HuH-7 (cell line): ENCODE measurements around the gene CREB3L2.
"Not testable (repeated sequence)": the region's sequence is repeated elsewhere in the genome, so short reads cannot be mapped to it uniquely, and the experiment has no call there.

ENCODE experiments used
- DNase-seq: peaks from one replicate; pipeline ENCODE4 v3.0.0; 2011; ENCODE audit warnings: low spot score

CREB3L2 gene

DNA sequence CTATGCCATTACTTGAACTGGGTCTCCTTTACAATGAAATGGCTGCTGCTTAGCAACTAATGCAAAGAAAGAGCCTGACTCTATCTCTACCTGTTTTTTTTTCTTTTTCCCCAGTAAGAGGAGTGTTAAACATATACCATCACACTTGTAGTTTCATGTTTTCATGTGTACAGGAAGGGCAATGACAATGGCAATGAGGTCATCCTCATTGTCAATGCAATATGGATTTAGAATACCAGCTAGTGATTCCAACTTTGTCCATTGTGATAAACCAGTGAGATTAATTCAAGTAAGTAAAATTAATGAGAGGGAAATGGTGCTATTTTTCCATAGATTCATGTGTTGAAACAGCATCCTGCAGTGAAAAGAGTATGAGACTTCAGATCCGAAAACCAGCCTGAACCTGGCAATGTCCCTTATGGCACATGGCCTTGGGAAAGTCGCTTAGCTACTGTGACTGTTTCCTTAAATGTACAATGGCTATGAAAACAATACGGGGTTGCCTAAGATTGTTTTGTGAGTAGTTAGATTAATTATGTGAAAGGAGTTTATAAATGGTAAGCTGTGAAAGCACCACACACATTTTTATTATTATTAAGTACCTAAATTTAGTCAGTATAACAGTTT lies 166.3 kb downstream of the CREB3L2 start:
- DNase-seq = no peak

DNA sequence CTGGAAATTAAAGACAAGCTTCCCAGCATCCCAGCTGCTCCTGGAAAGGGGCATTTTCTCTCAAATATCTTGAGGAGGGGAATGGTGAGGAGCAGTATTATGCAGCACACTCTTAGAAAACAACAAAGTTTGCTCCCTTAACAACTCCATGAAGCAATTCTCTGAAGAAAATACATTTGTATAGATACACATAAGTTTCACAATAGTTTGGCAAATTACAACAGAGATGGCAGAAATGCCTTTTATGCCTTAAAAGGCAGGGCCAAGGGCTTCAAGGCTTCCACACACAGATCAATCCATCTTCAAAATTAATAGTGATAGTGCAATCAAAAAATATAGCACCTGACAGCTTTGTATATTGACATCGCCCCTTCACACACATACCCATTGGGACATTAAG lies 167.3 kb downstream of the CREB3L2 start:
- DNase-seq = no peak

DNA sequence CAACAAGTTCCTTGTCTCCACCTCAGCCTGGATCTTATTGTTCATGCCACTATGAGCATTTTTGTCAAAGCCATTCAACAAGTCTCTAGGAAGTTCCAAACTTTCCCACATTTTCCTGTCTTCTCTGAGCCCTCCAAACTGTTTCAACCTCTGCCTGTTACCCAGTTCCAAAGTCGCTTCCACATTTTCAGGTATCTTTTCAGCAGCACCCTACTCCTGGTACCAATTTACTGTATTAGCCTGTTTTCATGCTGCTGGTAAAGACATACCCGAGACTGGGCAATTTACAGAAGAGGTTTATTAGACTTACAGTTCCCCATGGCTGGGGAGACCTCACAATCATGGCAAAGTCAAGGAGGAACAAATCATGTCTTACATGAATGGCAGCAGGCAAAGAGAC lies 168.9 kb downstream of the CREB3L2 start:
- DNase-seq = not testable (repeated sequence)

DNA sequence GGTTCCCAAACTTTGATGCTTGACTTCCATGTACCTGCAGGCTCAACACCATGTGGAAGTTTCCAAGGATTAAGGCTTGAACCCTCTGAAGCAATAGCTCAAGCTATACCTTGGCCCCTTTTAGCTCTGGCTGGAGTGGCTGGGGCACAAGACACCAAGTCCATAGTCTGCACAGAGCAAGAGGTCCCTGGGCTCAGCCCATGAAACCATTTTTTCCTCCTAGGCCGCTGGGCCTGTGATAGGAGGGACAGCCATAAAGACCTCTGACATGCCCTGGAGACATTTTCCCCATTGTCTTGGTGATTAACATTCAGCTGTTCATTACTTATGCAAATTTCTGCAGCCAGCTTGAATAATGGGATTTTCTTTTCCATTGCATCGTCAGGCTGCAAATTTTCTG lies 169.5 kb downstream of the CREB3L2 start:
- DNase-seq = no peak

DNA sequence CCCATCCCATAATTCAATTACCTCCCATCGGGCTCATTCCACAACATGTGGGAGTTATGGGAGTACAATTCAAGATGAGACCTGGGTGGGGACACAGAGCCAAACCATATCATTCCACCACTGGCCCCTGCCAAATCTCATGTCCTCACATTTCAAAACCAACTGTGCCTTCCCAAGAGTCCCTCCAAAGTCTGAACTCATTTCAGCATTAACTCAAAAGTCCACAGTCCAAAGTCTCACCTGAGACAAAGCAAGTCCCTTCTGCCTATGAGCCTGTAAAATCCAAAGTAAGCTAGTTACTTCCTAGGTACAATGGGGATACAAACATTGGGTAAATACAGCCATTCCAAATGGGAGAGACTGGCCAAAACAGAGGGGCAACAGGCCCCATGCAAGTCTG lies 170.3 kb downstream of the CREB3L2 start:
- DNase-seq = not testable (repeated sequence)

DNA sequence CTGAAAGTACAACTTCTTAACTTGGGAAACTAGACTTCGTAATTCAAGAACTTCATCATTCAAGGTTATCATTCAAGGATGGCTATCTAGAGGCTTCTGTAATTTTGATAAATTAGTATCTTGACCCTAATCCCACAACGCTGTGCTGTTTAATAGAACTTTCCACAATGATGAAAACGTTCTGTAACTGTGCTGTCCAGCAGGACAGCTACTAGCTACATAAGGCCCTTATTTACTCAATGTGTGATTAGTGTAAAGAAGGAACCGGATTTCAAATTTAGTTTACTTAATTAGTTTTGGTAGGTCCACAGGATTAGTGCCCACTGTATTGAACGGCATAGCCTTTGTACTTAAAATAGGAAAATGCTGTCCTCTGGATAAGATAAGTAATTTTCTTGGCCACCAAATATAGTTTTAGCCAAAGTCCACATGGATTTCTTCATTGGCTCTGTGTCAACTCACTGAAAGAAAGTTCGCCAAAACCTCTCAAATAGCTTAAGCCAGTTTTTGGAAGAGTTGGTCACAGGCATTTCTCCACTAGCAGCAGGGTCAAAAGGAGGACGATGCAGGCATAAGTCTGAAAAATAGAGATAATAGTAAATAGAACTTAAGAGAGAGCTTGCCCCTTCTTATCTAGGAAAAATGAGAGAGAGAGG lies 172.4 kb downstream of the CREB3L2 start:
- no peak for DNase-seq

DNA sequence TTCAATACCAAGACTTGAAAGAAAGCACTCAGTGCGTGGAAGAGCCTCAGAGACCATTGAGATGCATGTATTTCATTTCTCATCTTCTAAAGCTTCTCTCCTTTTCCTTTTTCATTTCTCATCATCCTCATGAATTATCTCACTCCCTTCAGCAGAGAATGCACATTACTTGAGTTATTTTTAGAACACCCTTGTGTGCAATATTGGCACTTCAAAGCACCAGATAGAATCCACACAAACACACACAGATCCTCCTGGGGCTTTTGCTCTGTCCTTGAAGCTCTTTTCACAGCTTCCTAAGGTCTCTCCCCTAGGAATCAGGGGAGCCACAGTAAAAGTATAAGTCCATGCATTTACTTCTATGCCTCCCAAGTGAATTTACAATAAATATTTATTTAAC lies 173.4 kb downstream of the CREB3L2 start:
- no peak for DNase-seq

DNA sequence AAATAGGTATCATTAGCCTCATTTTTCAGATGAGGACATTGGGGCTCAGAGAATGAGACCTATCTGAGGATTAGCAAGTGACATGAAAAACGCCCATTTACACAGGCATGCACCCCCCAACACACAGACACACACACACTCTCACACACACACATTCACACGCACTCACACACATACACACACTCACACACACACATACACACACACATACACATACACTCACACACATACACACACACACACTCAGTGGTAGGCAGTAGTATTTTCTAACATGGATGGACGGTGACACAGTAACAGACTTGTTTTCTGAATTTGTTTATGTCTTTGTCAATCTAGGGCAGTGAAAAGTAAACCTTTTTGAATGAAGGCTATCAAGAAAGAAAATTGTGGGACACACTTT lies 176.4 kb downstream of the CREB3L2 start:
- DNase-seq = no peak
